ENCODE results near the gene IKBIP. TPM values are rescaled to one million over a fixed set of nuclear protein-coding genes. Genes with fewer than 3 reads are reported as not detected.

IKBIP gene
- total and polyA plus RNA-seq, 9 of the 15 experiments (the other 6 are each of a cell fraction or from before 2014, with no cell fraction given): 3.3 to 19.5 (median 14.9) TPM

DNA sequence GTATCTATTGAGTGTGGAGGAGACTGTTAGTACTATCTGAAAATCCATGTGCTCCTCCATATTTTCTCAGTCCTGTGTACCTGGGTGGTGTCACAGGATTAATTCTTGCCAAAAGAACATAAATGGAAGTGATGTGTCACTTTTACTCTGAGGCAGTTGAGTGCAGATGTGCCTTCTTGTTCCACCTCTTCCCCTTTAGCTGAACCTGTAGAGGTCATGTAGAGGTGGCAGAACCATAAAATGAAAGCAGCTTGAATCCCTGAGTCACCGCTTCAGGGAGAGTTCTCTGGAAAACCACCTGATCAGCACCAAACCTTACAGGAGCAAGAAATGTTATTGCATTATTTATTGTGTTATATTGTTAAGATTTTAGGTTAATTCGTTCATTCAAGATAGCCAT, 65.8 kb downstream of the IKBIP start (continued):
- TF ChIP-seq, protein P1, sequence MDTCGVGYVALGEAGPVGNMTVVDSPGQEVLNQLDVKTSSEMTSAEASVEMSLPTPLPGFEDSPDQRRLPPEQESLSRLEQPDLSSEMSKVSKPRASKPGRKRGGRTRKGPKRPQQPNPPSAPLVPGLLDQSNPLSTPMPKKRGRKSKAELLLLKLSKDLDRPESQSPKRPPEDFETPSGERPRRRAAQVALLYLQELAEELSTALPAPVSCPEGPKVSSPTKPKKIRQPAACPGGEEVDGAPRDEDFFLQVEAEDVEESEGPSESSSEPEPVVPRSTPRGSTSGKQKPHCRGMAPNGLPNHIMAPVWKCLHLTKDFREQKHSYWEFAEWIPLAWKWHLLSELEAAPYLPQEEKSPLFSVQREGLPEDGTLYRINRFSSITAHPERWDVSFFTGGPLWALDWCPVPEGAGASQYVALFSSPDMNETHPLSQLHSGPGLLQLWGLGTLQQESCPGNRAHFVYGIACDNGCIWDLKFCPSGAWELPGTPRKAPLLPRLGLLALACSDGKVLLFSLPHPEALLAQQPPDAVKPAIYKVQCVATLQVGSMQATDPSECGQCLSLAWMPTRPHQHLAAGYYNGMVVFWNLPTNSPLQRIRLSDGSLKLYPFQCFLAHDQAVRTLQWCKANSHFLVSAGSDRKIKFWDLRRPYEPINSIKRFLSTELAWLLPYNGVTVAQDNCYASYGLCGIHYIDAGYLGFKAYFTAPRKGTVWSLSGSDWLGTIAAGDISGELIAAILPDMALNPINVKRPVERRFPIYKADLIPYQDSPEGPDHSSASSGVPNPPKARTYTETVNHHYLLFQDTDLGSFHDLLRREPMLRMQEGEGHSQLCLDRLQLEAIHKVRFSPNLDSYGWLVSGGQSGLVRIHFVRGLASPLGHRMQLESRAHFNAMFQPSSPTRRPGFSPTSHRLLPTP (IDR thresholded peaks at IDR 0.05; ENCODE audit: borderline replicate concordance, extremely low read depth, insufficient read length): no peak
- TF ChIP-seq TEAD1 (CRISPR knock-in tag; IDR thresholded peaks at IDR 0.05) (no peak), HOXB6 (CRISPR knock-in tag; IDR thresholded peaks at IDR 0.05; ENCODE audit: borderline replicate concordance) (no peak), RCOR1 (IDR thresholded peaks at IDR 0.05; ENCODE audit: borderline replicate concordance in 1 of 2, low read depth in 2 of 2, low read length in 2 of 2) (0 out of 4 replicates have a peak, but pooled peaks of 1 of the 2 experiments have one; percentile 34), ZNF584 (CRISPR knock-in tag; IDR thresholded peaks at IDR 0.05; ENCODE audit: low read depth) (peak; percentile 32; the same call in 1 of the 2 replicates), PHF8 (IDR thresholded peaks at IDR 0.05; ENCODE audit: borderline replicate concordance, low read length) (no peak), SIN3A (IDR thresholded peaks at IDR 0.05; ENCODE audit: borderline replicate concordance in 2 of 2, control insufficient read depth in 1 of 2, low read depth in 2 of 2, low read length in 2 of 2) (no peak), TRIM24 (IDR thresholded peaks at IDR 0.05) (no peak), ZNF586 (CRISPR knock-in tag; conservative IDR thresholded peaks at IDR 0.05) (no peak), DIDO1 (tag; IDR thresholded peaks at IDR 0.05; ENCODE audit: low read depth) (0 out of 2 replicates have a peak, but pooled peaks have one; percentile 53), ELF1 (tag; IDR thresholded peaks at IDR 0.05) (no peak)
- TF ChIP-seq, protein P2, sequence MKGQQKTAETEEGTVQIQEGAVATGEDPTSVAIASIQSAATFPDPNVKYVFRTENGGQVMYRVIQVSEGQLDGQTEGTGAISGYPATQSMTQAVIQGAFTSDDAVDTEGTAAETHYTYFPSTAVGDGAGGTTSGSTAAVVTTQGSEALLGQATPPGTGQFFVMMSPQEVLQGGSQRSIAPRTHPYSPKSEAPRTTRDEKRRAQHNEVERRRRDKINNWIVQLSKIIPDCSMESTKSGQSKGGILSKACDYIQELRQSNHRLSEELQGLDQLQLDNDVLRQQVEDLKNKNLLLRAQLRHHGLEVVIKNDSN (CRISPR knock-in tag; IDR thresholded peaks at IDR 0.05): no peak
- TF ChIP-seq, protein P3, sequence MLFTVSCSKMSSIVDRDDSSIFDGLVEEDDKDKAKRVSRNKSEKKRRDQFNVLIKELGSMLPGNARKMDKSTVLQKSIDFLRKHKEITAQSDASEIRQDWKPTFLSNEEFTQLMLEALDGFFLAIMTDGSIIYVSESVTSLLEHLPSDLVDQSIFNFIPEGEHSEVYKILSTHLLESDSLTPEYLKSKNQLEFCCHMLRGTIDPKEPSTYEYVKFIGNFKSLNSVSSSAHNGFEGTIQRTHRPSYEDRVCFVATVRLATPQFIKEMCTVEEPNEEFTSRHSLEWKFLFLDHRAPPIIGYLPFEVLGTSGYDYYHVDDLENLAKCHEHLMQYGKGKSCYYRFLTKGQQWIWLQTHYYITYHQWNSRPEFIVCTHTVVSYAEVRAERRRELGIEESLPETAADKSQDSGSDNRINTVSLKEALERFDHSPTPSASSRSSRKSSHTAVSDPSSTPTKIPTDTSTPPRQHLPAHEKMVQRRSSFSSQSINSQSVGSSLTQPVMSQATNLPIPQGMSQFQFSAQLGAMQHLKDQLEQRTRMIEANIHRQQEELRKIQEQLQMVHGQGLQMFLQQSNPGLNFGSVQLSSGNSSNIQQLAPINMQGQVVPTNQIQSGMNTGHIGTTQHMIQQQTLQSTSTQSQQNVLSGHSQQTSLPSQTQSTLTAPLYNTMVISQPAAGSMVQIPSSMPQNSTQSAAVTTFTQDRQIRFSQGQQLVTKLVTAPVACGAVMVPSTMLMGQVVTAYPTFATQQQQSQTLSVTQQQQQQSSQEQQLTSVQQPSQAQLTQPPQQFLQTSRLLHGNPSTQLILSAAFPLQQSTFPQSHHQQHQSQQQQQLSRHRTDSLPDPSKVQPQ (CRISPR knock-in tag; IDR thresholded peaks at IDR 0.05; ENCODE audit: borderline replicate concordance): no peak
- TF ChIP-seq, protein P4, sequence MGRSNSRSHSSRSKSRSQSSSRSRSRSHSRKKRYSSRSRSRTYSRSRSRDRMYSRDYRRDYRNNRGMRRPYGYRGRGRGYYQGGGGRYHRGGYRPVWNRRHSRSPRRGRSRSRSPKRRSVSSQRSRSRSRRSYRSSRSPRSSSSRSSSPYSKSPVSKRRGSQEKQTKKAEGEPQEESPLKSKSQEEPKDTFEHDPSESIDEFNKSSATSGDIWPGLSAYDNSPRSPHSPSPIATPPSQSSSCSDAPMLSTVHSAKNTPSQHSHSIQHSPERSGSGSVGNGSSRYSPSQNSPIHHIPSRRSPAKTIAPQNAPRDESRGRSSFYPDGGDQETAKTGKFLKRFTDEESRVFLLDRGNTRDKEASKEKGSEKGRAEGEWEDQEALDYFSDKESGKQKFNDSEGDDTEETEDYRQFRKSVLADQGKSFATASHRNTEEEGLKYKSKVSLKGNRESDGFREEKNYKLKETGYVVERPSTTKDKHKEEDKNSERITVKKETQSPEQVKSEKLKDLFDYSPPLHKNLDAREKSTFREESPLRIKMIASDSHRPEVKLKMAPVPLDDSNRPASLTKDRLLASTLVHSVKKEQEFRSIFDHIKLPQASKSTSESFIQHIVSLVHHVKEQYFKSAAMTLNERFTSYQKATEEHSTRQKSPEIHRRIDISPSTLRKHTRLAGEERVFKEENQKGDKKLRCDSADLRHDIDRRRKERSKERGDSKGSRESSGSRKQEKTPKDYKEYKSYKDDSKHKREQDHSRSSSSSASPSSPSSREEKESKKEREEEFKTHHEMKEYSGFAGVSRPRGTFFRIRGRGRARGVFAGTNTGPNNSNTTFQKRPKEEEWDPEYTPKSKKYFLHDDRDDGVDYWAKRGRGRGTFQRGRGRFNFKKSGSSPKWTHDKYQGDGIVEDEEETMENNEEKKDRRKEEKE (IDR thresholded peaks at IDR 0.05; ENCODE audit: borderline replicate concordance in 1 of 2, control insufficient read depth in 1 of 2, low read depth in 2 of 2, low read length in 1 of 2): no peak
- TF ChIP-seq, protein P5, sequence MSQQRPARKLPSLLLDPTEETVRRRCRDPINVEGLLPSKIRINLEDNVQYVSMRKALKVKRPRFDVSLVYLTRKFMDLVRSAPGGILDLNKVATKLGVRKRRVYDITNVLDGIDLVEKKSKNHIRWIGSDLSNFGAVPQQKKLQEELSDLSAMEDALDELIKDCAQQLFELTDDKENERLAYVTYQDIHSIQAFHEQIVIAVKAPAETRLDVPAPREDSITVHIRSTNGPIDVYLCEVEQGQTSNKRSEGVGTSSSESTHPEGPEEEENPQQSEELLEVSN (IDR thresholded peaks at IDR 0.05; ENCODE audit: borderline replicate concordance in 1 of 2, extremely low read depth in 1 of 2, insufficient read depth in 1 of 2, insufficient read length in 1 of 2, low read depth in 1 of 2, low read length in 1 of 2, poor library complexity in 1 of 2, severe bottlenecking in 1 of 2): no peak

All from K562 (cell line).